Fibroblast of villous mesenchyme (primary cell): ENCODE measurements around the gene CRTAC1. TPM values are rescaled to one million over a fixed set of nuclear protein-coding genes. Genes with fewer than 3 reads are reported as not detected.
A peak's percentile ranks its signal among the peaks of the same experiment; 100 is the strongest.

ENCODE experiments used
- DNase-seq: peaks from one replicate; pipeline ENCODE4 v3.0.0-alpha.2; 2010; ENCODE audit warnings: low read depth
- H3K4me3 ChIP-seq: 2 replicates; pipeline ENCODE4 v1.5.1; 2011; ENCODE audit warnings: low read depth, mild to moderate bottlenecking, low read length
- CTCF ChIP-seq: IDR thresholded peaks from 2 replicates; pipeline ENCODE4 v1.5.1; 2012; ENCODE audit warnings: low read depth, mild to moderate bottlenecking, low read length; ENCODE audit not compliant: insufficient read depth
- total RNA-seq: library from RNA; depleted of rRNA; stranded (reverse); fragments of >200 nt; gene quantifications from 2 replicates; pipeline ENCODE4 v1.2.3, GENCODE V29; 2012

The CRTAC1 gene
- not detected in 2 replicates for total RNA-seq

DNA sequence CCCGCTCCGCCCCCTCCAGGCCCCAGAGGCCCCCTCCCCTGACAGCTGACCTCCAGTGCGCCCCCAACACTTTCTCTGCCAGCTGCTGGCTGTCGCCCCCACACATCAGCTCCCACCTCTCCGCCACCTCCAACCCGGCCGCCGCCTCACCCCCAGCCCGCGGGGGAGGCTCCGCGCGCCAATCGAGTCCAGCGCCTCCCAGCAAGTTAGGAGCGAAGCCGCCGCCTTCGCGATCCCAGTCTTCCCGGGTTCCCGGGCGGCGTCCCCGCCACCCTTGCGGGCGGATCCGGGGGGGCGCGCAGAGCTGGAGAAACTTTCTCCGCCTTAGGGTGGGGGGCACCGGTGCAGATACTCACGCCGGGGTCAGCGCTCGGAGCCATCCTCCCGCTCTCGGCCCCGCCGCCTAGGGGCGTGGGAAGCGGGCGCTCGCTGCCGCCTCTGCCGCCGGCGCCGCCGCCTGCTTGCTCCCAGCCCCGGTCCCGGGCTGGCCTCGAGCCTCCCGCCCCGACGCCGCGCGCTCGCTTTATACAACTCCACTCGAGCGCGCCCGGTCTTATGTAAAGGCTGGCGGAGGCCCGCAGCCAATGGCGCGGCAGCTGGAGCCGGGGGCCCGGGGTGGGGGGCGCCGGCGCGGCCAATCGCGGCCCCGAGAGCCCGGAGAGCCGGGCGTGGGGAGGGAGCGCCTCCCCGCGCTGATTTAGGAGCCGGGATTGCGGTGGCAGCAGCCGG is at the start of gene CRTAC1:
TSS of gene CRTAC1 (minus strand) at position 529 of the 729 bp plus-strand sequence. CDS start at position 380, 149 bp downstream.
- H3K4me3 ChIP-seq: no peak within 1 kb of the TSS
- no peak for TF ChIP-seq CTCF
- DNase-seq: peak; percentile 20

- DNase-seq: no peak
- H3K4me3 ChIP-seq: no peak overlapping the region
- no peak for TF ChIP-seq CTCF
Measured at GRCh38 chr10:98078774-98079173, 48.4 kb upstream of the CRTAC1 start.

DNA sequence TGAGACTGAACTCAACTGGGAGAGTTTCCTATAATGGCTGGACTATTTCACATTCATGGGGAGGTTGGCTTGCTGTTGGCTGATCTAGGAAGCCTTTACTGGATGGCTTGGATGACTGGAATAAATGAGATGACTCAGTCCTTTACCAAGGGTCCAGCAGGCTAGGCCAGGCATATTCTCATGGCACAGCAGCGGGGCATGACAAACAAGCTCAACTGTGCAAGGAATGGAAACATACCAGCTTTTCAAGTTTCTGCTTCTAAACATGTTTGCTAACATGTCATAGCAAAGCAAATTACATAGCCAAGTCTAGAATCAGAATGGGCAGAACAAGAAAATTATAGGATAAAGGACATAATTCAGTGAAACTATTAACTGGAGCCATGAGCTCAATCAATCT is 46.8 kb upstream of the CRTAC1 start:
- H3K4me3 ChIP-seq: no peak overlapping the region
- DNase-seq: no peak
- no peak for TF ChIP-seq CTCF

- TF ChIP-seq CTCF: no peak
- H3K4me3 ChIP-seq: no peak overlapping the region
- DNase-seq: no peak
Measured at GRCh38 chr10:98076086-98076485, 45.7 kb upstream of the CRTAC1 start.

DNA sequence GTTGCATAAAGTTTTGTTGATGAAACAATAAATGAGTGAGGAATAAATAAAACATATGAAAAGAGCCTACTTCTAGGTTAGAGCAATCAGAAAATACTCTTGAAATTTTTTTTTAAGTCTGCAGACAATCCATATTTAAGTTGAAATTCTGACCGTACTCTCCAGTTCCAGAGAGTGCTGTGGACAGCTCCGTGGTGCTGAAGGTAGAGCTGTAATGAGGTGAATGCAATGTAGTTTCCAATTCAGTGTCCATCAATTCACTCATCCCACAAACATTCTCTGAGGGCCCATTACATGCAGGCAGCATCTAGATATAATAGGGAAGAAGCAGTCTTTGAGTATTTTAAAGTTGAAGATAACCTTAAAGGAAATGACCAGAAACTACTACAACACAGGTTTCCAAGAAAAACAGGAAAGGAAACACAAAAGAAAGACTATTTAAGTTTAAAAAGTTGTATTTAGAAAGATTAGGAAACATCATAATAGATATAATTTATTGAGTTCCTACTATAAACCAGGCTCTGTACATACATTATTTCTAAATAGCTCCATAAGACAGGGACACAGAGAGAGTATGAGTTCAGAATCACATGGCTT is 44.0 kb upstream of the CRTAC1 start:
- DNase-seq: peak; percentile 8
- no peak for TF ChIP-seq CTCF
- no peak overlapping the region for H3K4me3 ChIP-seq

DNA sequence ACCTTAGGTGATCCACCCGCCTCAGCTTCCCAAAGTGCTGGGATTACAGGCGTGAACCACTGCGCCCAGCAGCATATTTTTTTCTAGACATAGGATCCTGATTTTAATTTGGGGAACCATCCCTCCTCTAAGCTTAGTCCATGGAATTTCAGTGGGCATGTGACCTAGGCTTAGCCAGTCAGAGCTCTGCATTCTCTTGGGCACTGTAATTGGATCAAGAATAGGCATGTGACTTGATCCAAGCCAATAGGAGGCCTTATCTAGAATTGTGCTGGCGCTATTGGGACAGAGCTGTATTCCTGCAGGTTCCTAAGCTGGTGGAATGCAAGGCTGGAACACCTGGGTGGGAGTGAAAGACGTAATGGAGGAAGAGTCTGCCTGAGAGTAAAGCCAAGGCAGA is 36.7 kb upstream of the CRTAC1 start:
- no peak for DNase-seq
- TF ChIP-seq CTCF: no peak
- H3K4me3 ChIP-seq: no peak overlapping the region

GRCh38 chr10:98063740-98064027 is 33.3 kb upstream of the CRTAC1 start:
- no peak for TF ChIP-seq CTCF
- H3K4me3 ChIP-seq: no peak overlapping the region
- DNase-seq: no peak
